K562 (cell line): Measurements from ENCODE around the gene ACAP2. TPM values are rescaled to one million over a fixed set of nuclear protein-coding genes. Genes with fewer than 3 reads are reported as not detected.

Source experiments
- ATAC-seq: fragments of 200-7000 bp; cut with Tn5 transposase; 3 replicates; pipeline ENCODE4 v1.9.1; 2020; ENCODE audit warnings: moderate library complexity
- BruUV-seq: library from RNA; stranded (reverse); fragments of 400-500 nt; replicated peaks from 2 replicates; lab custom pipeline; 2021; lab: Mats Ljungman, UMichigan
- CTCF ChIA-PET: fragments of 300-600 bp; formaldehyde crosslinking; extraction: SDS; loops from one replicate; lab custom pipeline; 2021; ENCODE audit warnings: low intra/inter-chr PET ratio; lab: Yijun Ruan, JAX
- POLR2A ChIA-PET: fragments of 300-600, 350-650 bp; sonication (Branson Sonifier 250); formaldehyde crosslinking; extraction: SDS; loops from one replicate; lab custom pipeline; 2021; ENCODE audit warnings: antibody characterized with exemption, inconsistent platforms; lab: Yijun Ruan, JAX
- DNase-seq, 4 experiments: peaks; one replicate each; pipeline versions ENCODE4 v3.0.0 to v3.0.0-alpha.2; 2011 to 2018; ENCODE audit warnings: low spot score in 3 of 4, mixed read lengths in 3 of 4; ENCODE audit errors: extremely low read depth in 1 of 4
- FAIRE-seq: peaks from 2 replicates; lab custom pipeline; 2011; peaks lifted over from hg19 to GRCh38; lab: Jason Lieb, UNC
- H2AFZ ChIP-seq: 2 replicates; pipeline ENCODE4 v1.6.0; 2011; ENCODE audit warnings: low read depth, low read length, control low read depth, inconsistent platforms
- H3K27ac ChIP-seq: fragments of 200-600 bp; 3 replicates; pipeline ENCODE4 v1.8.0; 2011; ENCODE audit warnings: low read depth, mild to moderate bottlenecking, control low read depth, inconsistent platforms, low read length, moderate library complexity, mixed read lengths; ENCODE audit errors: extremely low read depth
- H3K27me3 ChIP-seq, 2 experiments: fragments of 300-600 bp in 1 of 2; 2 replicates in 1 of 2; 3 replicates in 1 of 2; pipeline versions ENCODE4 v1.6.0 to v1.8.0; 2011; ENCODE audit warnings: inconsistent platforms in 2 of 2, low read length in 2 of 2, mild to moderate bottlenecking in 1 of 2, mixed read lengths in 1 of 2, moderate library complexity in 1 of 2; ENCODE audit not compliant: control insufficient read depth in 2 of 2, insufficient read depth in 2 of 2
- H3K36me3 ChIP-seq: fragments of 300-600 bp; 3 replicates; pipeline ENCODE4 v1.8.0; 2011; ENCODE audit warnings: mild to moderate bottlenecking, low read length, inconsistent platforms; ENCODE audit not compliant: control insufficient read depth, insufficient read depth
- H3K4me1 ChIP-seq, 2 experiments: fragments of 200-600 bp in 1 of 2; replicated peaks in 1 of 2; 2 replicates in 1 of 2; 3 replicates in 1 of 2; pipeline versions ENCODE4 v1.5.1 to v1.8.0; 2011; ENCODE audit warnings: inconsistent platforms in 2 of 2, low read length in 2 of 2, mild to moderate bottlenecking in 1 of 2, mixed read lengths in 1 of 2, moderate library complexity in 1 of 2; ENCODE audit not compliant: control insufficient read depth in 2 of 2, insufficient read depth in 2 of 2
- H3K4me2 ChIP-seq: 2 replicates; pipeline ENCODE4 v1.6.1; 2011; ENCODE audit warnings: low read length, control low read depth, inconsistent platforms, mixed read lengths; ENCODE audit not compliant: insufficient read depth
- H3K4me3 ChIP-seq: fragments of 200-600 bp; sonication (generic), shearing (Covaris generic); 2 replicates; pipeline ENCODE4 v1.5.1; 2016; ENCODE audit warnings: control low read depth, inconsistent platforms
- H3K79me2 ChIP-seq: fragments of 200-600 bp; 3 replicates; pipeline ENCODE4 v1.8.0; 2011; ENCODE audit warnings: low read length, inconsistent platforms; ENCODE audit not compliant: control insufficient read depth, insufficient read depth
- H3K9ac ChIP-seq, 2 experiments: 2 replicates each; pipeline versions ENCODE4 v1.6.0 to v1.6.1; 2011; ENCODE audit warnings: low read depth in 2 of 2, low read length in 2 of 2, control low read depth in 1 of 2, inconsistent platforms in 1 of 2, mild to moderate bottlenecking in 1 of 2, mixed read lengths in 1 of 2; ENCODE audit not compliant: insufficient read depth in 1 of 2
- H3K9me1 ChIP-seq: one replicate; pipeline ENCODE4 v1.6.0; 2011; ENCODE audit warnings: inconsistent platforms, mild to moderate bottlenecking, low read length, moderate library complexity; ENCODE audit not compliant: control insufficient read depth, insufficient read depth
- H3K9me3 ChIP-seq: replicated peaks from 2 replicates; pipeline ENCODE4 v1.5.1; 2011; ENCODE audit warnings: low read depth, low read length, inconsistent platforms; ENCODE audit not compliant: control insufficient read depth, insufficient read depth
- H4K20me1 ChIP-seq: replicated peaks from 2 replicates; pipeline ENCODE4 v1.6.1; 2011; ENCODE audit warnings: low read length, inconsistent platforms, mixed read lengths; ENCODE audit not compliant: control insufficient read depth, insufficient read depth
- BRD4 ChIP-seq: fragments of 200-600 bp; sonication (generic); IDR thresholded peaks from 2 replicates; pipeline ENCODE4 v1.6.1; 2017; ENCODE audit warnings: inconsistent platforms
- CHD4 ChIP-seq: fragments of 200-600 bp; sonication (generic); IDR thresholded peaks from 3 replicates; pipeline ENCODE4 v1.6.1; 2012; ENCODE audit warnings: low read depth, mild to moderate bottlenecking, mixed read lengths, low read length, inconsistent platforms; ENCODE audit not compliant: insufficient read depth, insufficient replicate concordance, poor library complexity, severe bottlenecking
- HDAC1 ChIP-seq, 2 experiments: fragments of 450-650 bp; IDR thresholded peaks; 2 replicates each; pipeline ENCODE4 v1.6.1; 2016 to 2017; ENCODE audit warnings: inconsistent platforms in 1 of 2, mild to moderate bottlenecking in 1 of 2, moderate library complexity in 1 of 2
- HDAC8 ChIP-seq: fragments of 450-650 bp; IDR thresholded peaks from 2 replicates; pipeline ENCODE4 v1.6.1; 2016; ENCODE audit warnings: mild to moderate bottlenecking, missing genetic modification characterization, moderate library complexity, missing compliant biosample characterization
- MYBL2 ChIP-seq, 2 experiments: fragments of 450-650 bp in 1 of 2; sonication (generic) in 1 of 2; formaldehyde crosslinking in 1 of 2; IDR thresholded peaks; 2 replicates each; pipeline versions ENCODE4 v1.6.1 to v1.8.1; 2017 to 2022; ENCODE audit warnings: borderline replicate concordance in 1 of 2, inconsistent platforms in 1 of 2, low read depth in 1 of 2, mild to moderate bottlenecking in 1 of 2, missing genetic modification reagents in 1 of 2, moderate library complexity in 1 of 2
- NCOR1 ChIP-seq: fragments of 450-650 bp; IDR thresholded peaks from 2 replicates; pipeline ENCODE4 v1.6.1; 2016; ENCODE audit warnings: mild to moderate bottlenecking, moderate library complexity
- NFATC3 ChIP-seq: fragments of 450-650 bp; IDR thresholded peaks from 2 replicates; pipeline ENCODE4 v1.6.1; 2017; ENCODE audit warnings: mild to moderate bottlenecking
- NFIC ChIP-seq: fragments of 450-650 bp; IDR thresholded peaks from 2 replicates; pipeline ENCODE4 v1.6.1; 2017; ENCODE audit warnings: mild to moderate bottlenecking, inconsistent platforms
- YBX1 ChIP-seq: fragments of 450-650 bp; IDR thresholded peaks from 2 replicates; pipeline ENCODE4 v1.7.1; 2016; ENCODE audit warnings: mild to moderate bottlenecking
- ZNF23 ChIP-seq: fragments of 250-450 bp; sonication (Bioruptor Pico); IDR thresholded peaks from 2 replicates; pipeline ENCODE4 v1.4.0; 2020; ENCODE audit warnings: mild to moderate bottlenecking
- ZNF3 ChIP-seq: fragments of 250-450 bp; sonication (Bioruptor Pico); IDR thresholded peaks from 2 replicates; pipeline ENCODE4 v1.5.0; 2021; ENCODE audit warnings: mild to moderate bottlenecking, moderate library complexity
- ZNF764 ChIP-seq: fragments of 250-450 bp; sonication (Bioruptor Pico); IDR thresholded peaks from 2 replicates; pipeline ENCODE4 v1.4.0; 2020; ENCODE audit warnings: low read depth, mild to moderate bottlenecking, moderate library complexity
- whole genome bisulfite sequencing: fragments of 100-300 bp; shearing (Covaris generic); methylation state at CpG from one replicate; pipeline ENCODE4 v1.1.6; 2016; ENCODE audit warnings: low coverage, mixed read lengths; ENCODE audit not compliant: insufficient coverage; ENCODE audit errors: missing lambda C conversion rate; 5-methylcytosine and 5-hydroxymethylcytosine counted together
- in situ Hi-C: fragments of 300-500 bp; cut with MboI; formaldehyde crosslinking; loops from 4 replicates; pipeline ENCODE4 v1.15.0; 2018; ENCODE audit warnings: inconsistent platforms, mixed read lengths
- intact Hi-C: fragments of 100-400 bp; cut with micrococcal nuclease; formaldehyde crosslinking; loops from 2 replicates; pipeline ENCODE4 v1.14.2; 2022
- polyA plus RNA-seq, 8 experiments: library from polyadenylated mRNA; depleted of rRNA in 4 of 8; stranded (reverse) in 5 of 8; unstranded in 3 of 8; fragments of >200 nt; fragmentation: Nextera tagmentation in 2 of 8; fragmentation: Illumina TruSeq in 1 of 8; extraction: Ambion mirVana in 2 of 8; extraction: Trizol in 1 of 8; gene quantifications; 2 replicates each; pipeline versions ENCODE4 v1.2.1 to v1.2.3, GENCODE V29; 2011 to 2014; ENCODE audit warnings: inconsistent platforms in 1 of 8, missing spikeins in 1 of 8
- total RNA-seq, 7 experiments: library from RNA; depleted of rRNA in 6 of 7; stranded (reverse); fragments of >200 nt in 6 of 7; fragmentation: Illumina TruSeq in 2 of 7; extraction: Trizol in 2 of 7; gene quantifications; 2 replicates each; pipeline versions ENCODE4 v1.2.1 to v1.2.3, GENCODE V29; 2011 to 2021; ENCODE audit warnings: low replicate concordance in 1 of 7
- TF ChIP-seq, protein P1 (sequence below): sonication (generic); formaldehyde crosslinking; IDR thresholded peaks from 2 replicates; pipeline ENCODE4 v1.9.0; 2022; ENCODE audit warnings: mild to moderate bottlenecking, missing genetic modification reagents
- TF ChIP-seq, protein P2 (sequence below): fragments of 450-650 bp; formaldehyde crosslinking; IDR thresholded peaks from 2 replicates; pipeline ENCODE4 v1.4.0; 2022; ENCODE audit warnings: mild to moderate bottlenecking, moderate library complexity

The ACAP2 gene
- total and polyA plus RNA-seq, 9 of the 15 experiments (the other 6 are each of a cell fraction or from before 2014, with no cell fraction given): 10.6 to 52.7 (median 34.4) TPM

DNA sequence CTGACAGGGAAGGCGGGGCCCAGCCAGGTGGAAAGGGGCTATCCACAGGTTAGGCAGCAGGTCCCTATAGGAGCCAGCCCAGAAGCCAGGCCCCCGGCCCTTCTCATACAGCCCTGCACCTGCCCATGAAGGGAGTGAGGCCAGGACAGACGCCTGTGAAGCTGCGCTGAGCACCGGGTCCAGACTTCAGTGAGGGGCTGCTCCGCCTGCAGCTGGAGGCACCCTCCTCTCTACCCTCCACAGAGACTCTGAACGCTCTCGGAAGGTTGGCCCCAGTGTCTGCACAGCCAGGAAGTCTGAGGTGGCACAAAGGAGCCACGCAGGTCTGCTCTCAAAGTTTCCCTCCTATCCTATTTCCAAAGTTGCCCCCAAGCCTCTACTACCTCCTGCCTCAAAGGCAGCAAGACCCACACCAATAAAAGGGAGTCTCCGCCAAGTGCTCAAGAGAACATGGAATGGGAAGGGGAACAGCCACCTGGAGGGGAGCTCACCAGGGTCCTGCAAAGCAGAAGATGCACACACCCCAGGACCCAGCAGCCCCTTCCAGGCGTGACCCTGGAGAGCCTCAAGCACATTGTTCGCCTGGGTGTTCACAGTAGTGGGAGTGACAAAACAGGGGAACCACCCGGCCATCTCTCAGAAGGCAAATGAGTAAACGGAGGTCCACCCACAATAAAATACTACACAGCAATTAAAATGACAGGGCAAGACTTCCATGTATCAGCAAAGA, 191.3 kb downstream of the ACAP2 start (continued):
- TF ChIP-seq BRD4 (no peak), YBX1 (no peak), HDAC1 (IDR thresholded peaks at IDR 0.05) (no peak)
- TF ChIP-seq, protein P1, sequence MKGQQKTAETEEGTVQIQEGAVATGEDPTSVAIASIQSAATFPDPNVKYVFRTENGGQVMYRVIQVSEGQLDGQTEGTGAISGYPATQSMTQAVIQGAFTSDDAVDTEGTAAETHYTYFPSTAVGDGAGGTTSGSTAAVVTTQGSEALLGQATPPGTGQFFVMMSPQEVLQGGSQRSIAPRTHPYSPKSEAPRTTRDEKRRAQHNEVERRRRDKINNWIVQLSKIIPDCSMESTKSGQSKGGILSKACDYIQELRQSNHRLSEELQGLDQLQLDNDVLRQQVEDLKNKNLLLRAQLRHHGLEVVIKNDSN: no peak

DNA sequence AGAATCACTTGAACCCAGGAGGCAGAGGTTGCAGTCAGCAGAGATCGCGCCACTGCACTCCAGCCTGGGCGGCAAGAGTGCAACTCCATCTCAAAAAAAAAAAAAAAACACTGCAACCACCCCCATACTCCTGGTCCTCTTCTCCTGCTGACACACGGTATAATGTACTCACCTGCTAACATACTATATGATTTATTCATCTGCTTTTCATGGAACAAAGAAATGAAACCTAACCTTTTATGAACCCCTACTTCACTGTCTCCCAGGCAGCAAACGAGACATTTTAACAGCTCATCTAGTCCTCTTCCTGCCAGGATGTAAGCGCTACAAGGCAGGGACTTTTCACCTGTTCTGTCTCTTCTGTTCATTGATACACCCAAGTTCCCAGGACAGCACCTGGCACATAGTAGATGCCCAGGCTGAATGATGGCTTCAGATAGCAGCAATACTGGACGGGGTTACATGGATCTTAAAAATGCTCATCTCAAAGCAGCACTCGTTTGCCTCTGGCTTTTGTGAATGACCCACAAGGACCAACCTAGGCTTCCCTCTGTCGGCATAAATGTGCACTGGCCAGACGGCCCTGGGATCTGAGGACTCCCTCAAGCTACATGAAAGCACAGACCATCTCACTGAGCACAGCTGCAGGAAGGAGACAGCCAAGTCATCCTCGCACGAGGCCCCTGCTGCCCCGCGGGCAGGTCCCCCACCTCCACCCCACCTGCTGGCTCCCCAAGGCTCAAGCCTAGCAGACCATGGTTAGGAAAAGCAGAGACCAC, 192.2 kb downstream of the ACAP2 start:
- TF ChIP-seq MYBL2 (IDR thresholded peaks at IDR 0.05; ENCODE audit: low read depth) (no peak), MYBL2 (CRISPR knock-in tag; IDR thresholded peaks at IDR 0.05; ENCODE audit: borderline replicate concordance) (no peak), HDAC8 (tag) (no peak), ZNF23 (no peak), NFIC (no peak), NCOR1 (no peak), NFATC3 (no peak), ZNF3 (CRISPR knock-in tag) (no peak), CHD4 (no peak), ZNF764 (CRISPR knock-in tag) (no peak)
- TF ChIP-seq, protein P2, sequence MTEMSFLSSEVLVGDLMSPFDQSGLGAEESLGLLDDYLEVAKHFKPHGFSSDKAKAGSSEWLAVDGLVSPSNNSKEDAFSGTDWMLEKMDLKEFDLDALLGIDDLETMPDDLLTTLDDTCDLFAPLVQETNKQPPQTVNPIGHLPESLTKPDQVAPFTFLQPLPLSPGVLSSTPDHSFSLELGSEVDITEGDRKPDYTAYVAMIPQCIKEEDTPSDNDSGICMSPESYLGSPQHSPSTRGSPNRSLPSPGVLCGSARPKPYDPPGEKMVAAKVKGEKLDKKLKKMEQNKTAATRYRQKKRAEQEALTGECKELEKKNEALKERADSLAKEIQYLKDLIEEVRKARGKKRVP (CRISPR knock-in tag): no peak
- 68% methylated on average over 11 of the region's 14 CpGs for WGBS
- DNase-seq: no peak
- H3K4me1 ChIP-seq: peaks cover 3 to 23% of the 10 kb centered on the region in 2 experiments; a peak in 3 of 5 replicates
- no peak overlapping the region for H2AFZ ChIP-seq
- no peak overlapping the region for H3K4me3 ChIP-seq
- ChIA-PET CTCF (no interaction called here), POLR2A (interaction anchor here (1.2 kb wide), 2 partner anchors 8 to 14 kb away, joined by 3 read pairs; no protein-coding TSS in a partner anchor)
- 0 out of 2 replicates have a peak, but pooled peaks cover 3% of the 10 kb centered on the region for H3K9me3 ChIP-seq
- no peak overlapping the region for H3K4me2 ChIP-seq
- peak; percentile 18; the same call in 1 of the 3 replicates for ATAC-seq
- BruUV-seq: no TSS peak
- intact Hi-C loops: no loop called here
- no peaks in the 10 kb centered on the region for H4K20me1 ChIP-seq
- no peak for FAIRE-seq
- no peaks in the 10 kb centered on the region; the same call in 2 of the 3 replicates for H3K79me2 ChIP-seq
- H3K27me3 ChIP-seq: no peaks in the 10 kb centered on the region
- in situ Hi-C loops: no loop called here
- H3K27ac ChIP-seq: no peak overlapping the region
- no peaks in the 10 kb centered on the region for H3K9me1 ChIP-seq
- H3K9ac ChIP-seq: 0 out of 4 replicates have a peak overlapping the region, but pooled peaks of 1 of the 2 experiments have one; percentile 47
- H3K36me3 ChIP-seq: no peaks in the 10 kb centered on the region
